SK-N-SH treated with all-trans-retinoic acid at 6 μM for 48 hours (cell line): ENCODE measurements around the gene C17orf50.

ENCODE experiments used
- ARNTL ChIP-seq: fragments of 450-650 bp; formaldehyde crosslinking; IDR thresholded peaks from 2 replicates; pipeline ENCODE4 v1.5.0; 2020; ENCODE audit warnings: low read depth, mild to moderate bottlenecking, moderate library complexity, borderline replicate concordance
- BACH2 ChIP-seq: fragments of 250-450 bp; sonication (Bioruptor Pico); IDR thresholded peaks from 2 replicates; pipeline ENCODE4 v1.9.0; 2021; ENCODE audit warnings: mild to moderate bottlenecking, borderline replicate concordance
- GLIS3 ChIP-seq: fragments of 250-450 bp; sonication (Bioruptor Pico); IDR thresholded peaks from 2 replicates; pipeline ENCODE4 v1.5.0; 2020; ENCODE audit warnings: mild to moderate bottlenecking, moderate library complexity
- PPARA ChIP-seq: fragments of 250-450 bp; sonication (Bioruptor Pico); IDR thresholded peaks from 2 replicates; pipeline ENCODE4 v1.5.0; 2020; ENCODE audit warnings: mild to moderate bottlenecking, borderline replicate concordance
- ZC3H10 ChIP-seq: fragments of 250-450 bp; sonication (Bioruptor Pico); IDR thresholded peaks from 2 replicates; pipeline ENCODE4 v1.5.1; 2021; ENCODE audit warnings: mild to moderate bottlenecking, moderate library complexity
- ZFP30 ChIP-seq: fragments of 450-650 bp; formaldehyde crosslinking; IDR thresholded peaks from 2 replicates; pipeline ENCODE4 v1.5.0; 2022; ENCODE audit warnings: mild to moderate bottlenecking, moderate library complexity
- ZNF70 ChIP-seq: fragments of 450-650 bp; formaldehyde crosslinking; IDR thresholded peaks from 2 replicates; pipeline ENCODE4 v1.5.0; 2020; ENCODE audit warnings: mild to moderate bottlenecking, moderate library complexity
- TF ChIP-seq, protein P1 (sequence below): fragments of 250-450 bp; sonication (Bioruptor Pico); IDR thresholded peaks from 2 replicates; pipeline ENCODE4 v1.8.0; 2020; ENCODE audit warnings: mild to moderate bottlenecking, moderate library complexity, borderline replicate concordance
- TF ChIP-seq, protein P2 (sequence below): fragments of 250-450 bp; sonication (Bioruptor Pico); IDR thresholded peaks from 2 replicates; pipeline ENCODE4 v1.5.1; 2020; ENCODE audit warnings: low read depth, mild to moderate bottlenecking, moderate library complexity
- TF ChIP-seq, protein P3 (sequence below): fragments of 250-450 bp; sonication (Bioruptor Pico); IDR thresholded peaks from 2 replicates; pipeline ENCODE4 v1.5.1; 2021; ENCODE audit warnings: mild to moderate bottlenecking, moderate library complexity

- TF ChIP-seq BACH2 = no peak
- no peak for TF ChIP-seq ZFP30
- TF ChIP-seq ARNTL (CRISPR knock-in tag) = no peak
- TF ChIP-seq, protein P1, sequence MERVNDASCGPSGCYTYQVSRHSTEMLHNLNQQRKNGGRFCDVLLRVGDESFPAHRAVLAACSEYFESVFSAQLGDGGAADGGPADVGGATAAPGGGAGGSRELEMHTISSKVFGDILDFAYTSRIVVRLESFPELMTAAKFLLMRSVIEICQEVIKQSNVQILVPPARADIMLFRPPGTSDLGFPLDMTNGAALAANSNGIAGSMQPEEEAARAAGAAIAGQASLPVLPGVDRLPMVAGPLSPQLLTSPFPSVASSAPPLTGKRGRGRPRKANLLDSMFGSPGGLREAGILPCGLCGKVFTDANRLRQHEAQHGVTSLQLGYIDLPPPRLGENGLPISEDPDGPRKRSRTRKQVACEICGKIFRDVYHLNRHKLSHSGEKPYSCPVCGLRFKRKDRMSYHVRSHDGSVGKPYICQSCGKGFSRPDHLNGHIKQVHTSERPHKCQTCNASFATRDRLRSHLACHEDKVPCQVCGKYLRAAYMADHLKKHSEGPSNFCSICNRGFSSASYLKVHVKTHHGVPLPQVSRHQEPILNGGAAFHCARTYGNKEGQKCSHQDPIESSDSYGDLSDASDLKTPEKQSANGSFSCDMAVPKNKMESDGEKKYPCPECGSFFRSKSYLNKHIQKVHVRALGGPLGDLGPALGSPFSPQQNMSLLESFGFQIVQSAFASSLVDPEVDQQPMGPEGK (CRISPR knock-in tag) = no peak
- TF ChIP-seq ZC3H10 (CRISPR knock-in tag) = no peak
- no peak for TF ChIP-seq ZNF70
- TF ChIP-seq, protein P2, sequence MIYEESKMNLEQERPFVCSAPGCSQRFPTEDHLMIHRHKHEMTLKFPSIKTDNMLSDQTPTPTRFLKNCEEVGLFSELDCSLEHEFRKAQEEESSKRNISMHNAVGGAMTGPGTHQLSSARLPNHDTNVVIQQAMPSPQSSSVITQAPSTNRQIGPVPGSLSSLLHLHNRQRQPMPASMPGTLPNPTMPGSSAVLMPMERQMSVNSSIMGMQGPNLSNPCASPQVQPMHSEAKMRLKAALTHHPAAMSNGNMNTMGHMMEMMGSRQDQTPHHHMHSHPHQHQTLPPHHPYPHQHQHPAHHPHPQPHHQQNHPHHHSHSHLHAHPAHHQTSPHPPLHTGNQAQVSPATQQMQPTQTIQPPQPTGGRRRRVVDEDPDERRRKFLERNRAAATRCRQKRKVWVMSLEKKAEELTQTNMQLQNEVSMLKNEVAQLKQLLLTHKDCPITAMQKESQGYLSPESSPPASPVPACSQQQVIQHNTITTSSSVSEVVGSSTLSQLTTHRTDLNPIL (CRISPR knock-in tag) = no peak
- no peak for TF ChIP-seq GLIS3
- TF ChIP-seq PPARA = no peak
- TF ChIP-seq, protein P3, sequence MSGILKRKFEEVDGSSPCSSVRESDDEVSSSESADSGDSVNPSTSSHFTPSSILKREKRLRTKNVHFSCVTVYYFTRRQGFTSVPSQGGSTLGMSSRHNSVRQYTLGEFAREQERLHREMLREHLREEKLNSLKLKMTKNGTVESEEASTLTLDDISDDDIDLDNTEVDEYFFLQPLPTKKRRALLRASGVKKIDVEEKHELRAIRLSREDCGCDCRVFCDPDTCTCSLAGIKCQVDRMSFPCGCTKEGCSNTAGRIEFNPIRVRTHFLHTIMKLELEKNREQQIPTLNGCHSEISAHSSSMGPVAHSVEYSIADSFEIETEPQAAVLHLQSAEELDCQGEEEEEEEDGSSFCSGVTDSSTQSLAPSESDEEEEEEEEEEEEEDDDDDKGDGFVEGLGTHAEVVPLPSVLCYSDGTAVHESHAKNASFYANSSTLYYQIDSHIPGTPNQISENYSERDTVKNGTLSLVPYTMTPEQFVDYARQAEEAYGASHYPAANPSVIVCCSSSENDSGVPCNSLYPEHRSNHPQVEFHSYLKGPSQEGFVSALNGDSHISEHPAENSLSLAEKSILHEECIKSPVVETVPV = no peak
These were observed 10.9 kb upstream of the C17orf50 start for GRCh38 chr17:35749560-35750412.
